DMS153 (cell line): Measurements from ENCODE around the gene F8.
"Not testable (repeated sequence)": the region's sequence is repeated elsewhere in the genome, so short reads cannot be mapped to it uniquely, and the experiment has no call there.

ENCODE experiments used
- DNase-seq: peaks from one replicate; lab custom pipeline; 2025; lab: John Stamatoyannopoulos, UW

F8 gene

DNA sequence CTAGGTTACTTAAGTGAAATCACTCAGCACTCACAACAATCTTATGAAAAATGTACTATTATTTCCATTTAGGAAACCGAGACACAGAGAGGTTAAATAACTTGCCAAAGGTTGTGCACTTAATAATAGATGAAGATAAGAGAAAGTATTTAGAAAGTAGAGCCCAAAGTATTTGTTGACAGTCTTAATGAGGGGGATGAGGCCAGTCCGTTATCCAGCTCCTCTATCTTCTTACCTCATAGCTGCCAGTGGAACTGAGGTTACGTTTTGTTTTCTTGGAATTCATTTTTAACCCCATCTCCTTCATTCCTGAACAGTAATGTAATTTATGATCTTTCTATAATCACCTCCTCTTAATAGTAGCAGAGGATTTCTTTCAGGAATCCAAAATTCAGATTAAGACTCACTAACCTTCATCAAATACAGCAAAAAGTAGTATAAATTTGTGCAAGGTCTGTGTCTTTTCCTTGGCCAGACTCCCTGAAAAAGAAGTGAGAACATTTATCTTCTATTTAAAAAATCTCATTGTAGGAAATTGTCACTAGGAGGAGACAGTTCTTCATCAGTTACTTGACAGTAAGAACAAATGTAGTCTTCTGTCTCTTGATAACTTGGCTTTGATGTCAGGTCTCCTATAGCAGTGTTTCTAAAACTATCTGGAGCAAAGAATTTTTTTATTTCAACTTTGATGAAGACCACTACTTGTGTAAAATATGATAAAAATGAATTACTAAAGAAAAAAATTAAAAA is 35.5 kb downstream of the F8 start:
- DNase-seq: no peak

DNA sequence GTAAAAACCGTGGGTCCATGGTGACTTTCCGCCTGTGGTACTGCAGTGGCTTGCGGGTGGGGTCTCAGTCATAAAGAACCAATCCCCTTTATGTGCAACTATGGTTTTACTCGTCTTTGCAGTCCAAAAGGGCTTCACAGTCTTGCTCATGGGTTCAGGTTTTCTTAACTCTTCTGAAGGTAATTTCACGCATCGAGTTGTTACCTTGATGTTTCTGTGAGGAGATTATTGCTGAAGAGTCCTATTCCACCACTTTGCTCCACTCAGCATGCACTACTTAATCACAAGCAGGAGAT is 41.5 kb downstream of the F8 start:
- DNase-seq: no peak

DNA sequence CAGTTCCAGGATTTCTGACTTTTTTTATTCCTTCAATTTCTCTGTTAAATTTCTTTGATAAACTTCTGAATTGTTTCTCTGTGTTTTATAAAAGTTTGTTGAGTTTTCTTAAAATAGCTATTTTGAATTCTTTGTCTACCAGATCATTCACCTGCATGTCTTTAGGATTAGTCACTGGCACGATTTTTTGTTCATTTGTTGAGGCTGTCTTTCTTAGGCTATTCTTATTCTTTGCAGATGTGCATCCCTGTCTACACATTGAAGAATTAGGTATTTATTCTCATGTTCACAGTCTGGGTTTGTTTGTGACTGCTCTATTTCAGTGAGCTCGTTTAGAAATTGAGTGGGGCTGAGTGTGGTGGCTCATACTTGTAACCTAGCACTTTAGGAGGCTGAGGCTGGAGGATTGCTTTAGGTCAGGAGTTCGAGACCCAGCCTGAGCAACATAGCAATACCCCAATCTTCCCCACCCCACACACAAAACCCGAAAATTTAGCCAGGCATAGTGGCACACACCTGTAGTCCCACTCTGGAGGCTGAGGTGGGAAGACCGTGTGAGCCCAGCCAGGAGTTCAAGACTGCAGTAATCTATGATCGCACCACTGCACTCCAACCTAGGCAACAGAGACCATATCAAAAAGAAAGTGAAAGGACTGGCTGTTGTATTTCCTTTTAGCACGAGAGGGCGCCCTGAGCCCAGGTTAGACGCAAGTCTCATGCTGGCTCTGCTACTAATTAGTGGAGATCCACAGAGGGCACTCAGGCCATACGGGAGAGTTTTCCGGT is 42.0 kb downstream of the F8 start:
- DNase-seq: peak; percentile 81

DNA sequence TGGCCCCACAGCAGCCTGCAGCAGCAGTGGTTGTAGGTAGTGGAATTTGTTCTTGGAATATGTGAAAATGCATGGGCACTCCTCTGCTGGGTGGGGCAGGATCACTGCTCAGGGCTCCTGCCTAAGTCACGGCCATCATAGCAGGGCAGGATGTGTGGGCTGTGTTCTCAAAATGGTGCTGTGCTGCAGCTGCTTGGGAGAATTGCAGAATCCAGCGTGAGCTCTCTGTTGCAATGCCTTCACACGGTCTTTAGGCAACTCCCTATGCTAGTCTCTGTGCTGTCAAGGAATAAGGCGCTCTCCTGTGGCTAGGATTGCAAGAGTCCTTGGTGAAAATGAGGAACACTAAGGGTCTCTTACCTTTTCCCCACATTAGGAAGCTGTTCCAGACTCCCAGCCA is 42.9 kb downstream of the F8 start:
- no peak for DNase-seq

DNA sequence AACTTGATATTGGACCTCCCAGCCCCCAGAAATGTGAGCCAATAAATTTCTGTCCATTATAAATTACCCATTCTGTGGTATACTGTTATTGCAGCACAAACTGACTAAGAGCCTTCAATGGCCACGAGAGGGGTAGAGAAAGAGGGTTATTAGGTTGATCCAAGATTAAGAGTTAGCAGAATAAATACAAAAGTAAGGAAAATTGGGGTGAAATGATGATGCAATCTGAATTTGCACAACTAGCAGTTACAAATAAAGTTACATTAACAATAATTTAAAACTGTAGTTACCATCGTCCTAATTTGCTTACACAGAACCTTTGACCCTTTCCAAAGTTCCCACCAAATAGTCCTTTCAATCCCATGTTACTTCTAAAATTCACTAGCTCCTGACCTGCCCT is 54.2 kb downstream of the F8 start:
- DNase-seq: no peak

DNA sequence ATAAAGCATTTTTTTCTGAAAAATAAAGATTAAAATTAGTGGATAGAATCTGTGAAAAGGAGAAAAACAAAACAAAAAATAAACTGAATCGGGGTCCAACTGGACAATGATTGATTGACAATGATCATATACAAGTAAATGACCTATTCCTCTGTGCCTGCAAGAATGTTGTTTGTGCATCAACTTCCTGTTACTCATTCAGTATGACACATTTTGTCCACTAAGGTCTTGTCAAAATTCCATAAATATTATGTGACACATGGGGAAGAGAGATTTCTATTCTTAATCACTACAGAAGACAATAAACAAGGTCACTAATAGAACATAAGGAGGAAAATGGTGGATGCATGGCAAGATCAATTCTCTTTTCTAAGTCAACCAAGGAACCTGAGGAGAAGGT is 54.9 kb downstream of the F8 start:
- no peak for DNase-seq

DNA sequence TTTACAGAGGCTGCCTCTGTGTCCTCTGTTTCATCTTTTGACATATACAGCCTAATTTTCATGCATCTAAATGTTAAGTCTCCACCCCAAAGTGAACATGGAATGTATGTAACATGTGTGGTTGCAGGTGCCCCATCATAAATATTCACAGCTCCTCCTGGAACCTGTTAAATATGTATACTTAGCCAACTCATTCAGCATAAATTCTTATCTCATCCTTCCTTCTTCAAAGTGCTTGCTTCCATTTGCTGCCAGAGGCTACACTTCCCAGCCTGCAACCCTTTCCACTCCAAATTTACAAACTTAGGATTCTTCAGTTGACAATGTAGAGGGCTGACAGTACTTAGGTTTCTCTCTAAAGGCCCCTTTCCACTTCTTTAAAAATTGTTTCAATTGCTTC is 60.6 kb downstream of the F8 start:
- no peak for DNase-seq

DNA sequence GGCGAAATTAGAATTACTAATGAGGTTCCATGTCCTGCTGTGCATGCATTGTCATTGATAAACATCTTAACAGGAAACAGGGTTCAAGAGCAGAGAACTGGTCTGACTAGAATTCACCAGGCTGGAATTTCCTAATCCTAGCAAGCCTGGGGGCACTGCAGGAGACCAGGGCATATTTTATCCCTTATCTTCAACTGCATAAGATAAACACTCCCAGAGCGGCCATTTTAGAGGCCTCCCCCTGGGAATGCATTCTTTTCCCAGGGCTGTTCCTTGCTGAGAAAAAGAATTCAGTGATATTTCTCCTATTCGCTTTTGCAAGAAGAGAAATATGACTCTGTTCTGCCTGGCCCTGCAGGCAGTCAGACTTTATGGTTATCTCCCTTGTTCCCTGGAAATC is 66.7 kb downstream of the F8 start:
- not testable (repeated sequence) for DNase-seq

DNA sequence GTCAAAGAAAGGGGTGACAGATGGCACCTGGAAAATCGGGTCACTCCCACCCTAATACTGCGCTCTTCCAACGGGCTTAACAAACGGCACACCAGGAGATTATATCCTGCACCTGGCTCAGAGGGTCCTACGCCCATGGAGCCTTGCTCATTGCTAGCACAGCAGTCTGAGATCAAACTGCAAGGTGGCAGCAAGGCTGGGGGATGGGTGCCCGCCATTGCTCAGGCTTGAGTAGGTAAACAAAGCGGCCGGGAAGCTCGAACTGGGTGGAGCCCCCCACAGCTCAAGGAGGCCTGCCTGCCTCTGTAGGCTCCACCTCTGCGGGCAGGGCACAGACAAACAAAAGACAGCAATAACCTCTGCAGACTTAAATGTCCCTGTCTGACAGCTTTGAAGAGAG is 83.3 kb downstream of the F8 start:
- DNase-seq: not testable (repeated sequence)

DNA sequence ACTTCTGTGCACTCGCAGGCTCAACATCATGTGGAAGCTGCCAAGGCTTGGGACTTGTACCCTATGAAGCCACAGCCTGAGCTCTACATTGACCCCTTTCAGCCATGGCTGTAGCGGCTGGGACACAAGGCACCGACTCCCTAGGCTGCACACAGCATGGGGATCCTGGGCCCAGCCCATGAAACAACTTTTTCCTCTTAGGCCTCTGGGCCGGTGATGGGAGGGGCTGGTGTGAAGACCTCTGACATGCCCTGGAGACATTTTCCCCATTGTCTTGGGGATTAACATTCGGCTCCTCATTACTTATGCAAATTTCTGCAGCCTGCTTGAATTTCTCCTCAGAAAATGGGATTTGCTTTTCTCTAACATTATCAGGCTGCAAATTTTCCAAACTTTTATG is 97.8 kb downstream of the F8 start:
- DNase-seq: not testable (repeated sequence)

DNA sequence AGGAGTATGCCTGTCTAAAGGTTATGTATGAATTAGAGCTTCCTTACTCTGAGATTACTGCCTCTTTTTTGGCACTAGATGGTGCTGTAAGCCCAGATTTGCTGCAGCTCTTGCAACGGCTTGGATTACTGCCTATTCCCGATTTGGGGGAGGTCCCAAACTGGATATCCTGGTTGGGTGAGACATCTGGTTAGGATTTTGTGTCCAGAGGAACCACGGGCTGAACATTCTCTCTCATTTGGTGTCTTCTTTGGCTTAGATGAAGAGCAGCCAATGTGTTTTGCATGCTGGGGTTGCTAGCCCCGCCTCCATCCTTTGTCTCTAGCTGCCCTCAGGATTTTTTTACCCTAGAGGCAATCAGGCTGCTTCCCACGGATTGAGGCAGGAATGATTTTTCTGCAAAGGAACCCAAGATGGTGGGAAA is 104.5 kb downstream of the F8 start:
- DNase-seq: peak; percentile 69

DNA sequence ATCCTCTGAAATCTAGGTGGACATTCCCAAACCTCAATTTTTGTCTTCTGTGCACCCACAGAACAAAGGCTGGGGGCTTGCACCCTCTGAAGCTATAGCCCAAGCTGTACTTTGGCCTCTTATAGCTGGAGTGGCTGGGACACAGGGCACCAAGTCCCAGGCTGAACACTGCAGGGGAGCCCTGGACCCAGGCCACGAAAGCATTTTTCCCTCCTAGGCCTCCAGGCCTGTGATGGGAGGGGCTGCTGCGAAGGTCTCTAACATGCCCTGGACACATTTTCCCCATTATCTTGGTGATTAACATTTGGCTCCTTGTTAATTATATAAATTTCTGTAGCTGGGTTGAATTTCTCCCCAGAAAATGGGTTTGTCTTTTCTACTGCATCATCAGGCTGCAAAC is 108.5 kb downstream of the F8 start:
- no peak for DNase-seq

DNA sequence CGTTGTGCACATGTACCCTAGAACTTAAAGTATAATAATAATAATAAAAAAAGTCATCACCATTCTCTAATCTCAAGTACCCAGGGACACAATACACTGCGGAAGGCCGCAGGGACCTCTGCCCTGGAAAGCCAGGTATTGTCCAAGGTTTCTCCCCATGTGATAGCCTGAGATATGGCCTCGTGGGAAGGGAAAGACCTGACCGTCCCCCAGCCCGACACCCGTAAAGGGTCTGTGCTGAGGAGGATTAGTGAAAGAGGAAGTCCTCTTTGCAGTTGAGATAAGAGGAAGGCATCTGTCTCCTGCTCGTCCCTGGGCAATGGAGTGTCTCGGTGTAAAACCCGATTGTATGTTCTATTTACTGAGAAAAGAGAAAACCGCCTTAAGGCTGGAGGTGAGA is 112.0 kb downstream of the F8 start:
- DNase-seq: not testable (repeated sequence)

DNA sequence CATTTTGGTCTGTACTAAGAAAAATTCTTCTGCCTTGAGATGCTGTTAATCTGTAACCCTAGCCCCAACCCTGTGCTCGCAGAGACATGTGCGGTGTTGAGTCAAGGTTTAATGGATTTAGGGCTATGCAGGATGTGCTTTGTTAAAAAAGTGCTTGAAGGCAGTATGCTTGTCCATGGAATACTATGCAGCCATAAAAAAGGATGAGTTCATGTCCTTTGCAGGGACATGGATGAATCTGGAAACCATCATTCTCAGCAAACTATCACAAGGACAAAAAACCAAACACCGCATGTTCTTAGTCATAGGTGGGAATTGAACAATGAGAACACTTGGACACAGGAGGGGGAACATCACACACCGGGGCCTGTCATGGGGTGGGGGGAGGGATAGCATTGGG is 112.5 kb downstream of the F8 start:
- not testable (repeated sequence) for DNase-seq

DNA sequence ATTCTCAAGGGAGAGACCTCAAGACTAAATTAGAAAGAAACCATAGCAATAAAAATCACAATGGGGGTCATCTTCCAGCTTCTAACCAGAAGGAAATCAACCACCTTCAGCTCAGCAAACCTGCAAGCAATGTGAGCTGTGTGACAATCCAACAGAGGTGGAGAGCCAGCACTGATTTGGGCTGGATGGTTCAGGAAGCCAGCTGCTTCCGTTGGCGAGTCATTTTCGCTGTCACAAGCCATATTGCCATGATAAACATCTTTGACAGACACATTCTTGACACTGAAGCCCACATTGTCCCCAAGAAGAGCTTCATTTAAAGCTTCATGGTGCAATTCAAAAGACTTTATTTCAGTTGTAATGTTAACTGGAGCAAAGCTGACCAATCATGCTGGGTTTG is 113.7 kb downstream of the F8 start:
- DNase-seq: no peak

DNA sequence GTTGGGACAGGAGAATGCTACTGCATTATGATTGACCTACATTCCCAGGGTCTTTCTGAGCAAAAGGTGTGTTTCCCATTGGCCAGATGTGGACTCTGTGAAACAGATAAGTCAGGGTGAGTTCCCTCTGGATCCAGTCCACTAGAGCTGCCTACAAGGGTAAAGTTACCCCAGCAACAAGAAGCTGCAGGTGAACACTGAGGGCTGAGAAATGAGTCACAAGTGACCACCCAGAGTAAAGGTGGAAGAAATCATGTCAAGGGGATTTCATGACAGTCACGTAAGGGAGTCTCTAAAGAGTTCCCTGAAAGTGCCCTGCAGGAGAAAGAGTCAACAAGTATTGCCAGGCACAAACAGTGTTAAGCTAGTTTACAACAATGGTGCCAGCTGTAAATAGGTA is 120.1 kb downstream of the F8 start:
- no peak for DNase-seq

DNA sequence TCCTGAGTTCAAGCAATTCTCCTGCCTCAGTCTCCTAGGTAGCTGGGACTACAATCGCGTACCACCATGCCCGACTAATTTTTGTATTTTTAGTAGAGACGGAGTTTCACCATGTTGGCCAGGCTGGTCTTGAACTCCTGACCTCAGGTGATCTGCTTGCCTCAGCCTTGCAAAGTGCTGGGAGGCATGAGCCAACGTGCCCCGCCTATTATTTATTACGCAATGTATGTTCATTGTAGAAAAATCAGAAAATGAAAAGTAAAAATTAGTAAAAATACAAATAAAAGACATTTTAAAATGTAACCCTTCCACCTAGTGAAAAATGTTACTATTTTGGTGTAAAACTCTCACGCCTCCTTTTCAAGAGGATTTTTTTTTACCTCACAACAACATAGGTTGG is 122.2 kb downstream of the F8 start:
- DNase-seq: no peak

DNA sequence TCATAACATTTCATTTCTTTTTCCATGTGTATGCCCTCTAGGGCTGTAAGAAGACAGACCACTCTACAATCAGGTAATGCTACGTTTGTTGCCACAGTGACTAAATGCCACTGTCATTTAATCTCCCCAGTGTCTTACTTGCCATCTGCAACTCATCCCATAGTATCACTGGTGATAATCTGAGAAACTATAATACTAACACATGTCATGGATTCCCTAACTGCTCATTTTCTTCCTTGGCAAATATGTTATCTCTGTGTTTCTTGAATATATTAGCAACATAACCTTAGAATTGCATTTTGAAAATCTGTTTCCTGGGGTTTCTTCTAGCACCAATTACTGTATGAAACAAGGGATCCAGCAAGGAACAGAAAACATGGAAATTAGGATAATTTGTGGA is 130.2 kb downstream of the F8 start:
- no peak for DNase-seq

DNA sequence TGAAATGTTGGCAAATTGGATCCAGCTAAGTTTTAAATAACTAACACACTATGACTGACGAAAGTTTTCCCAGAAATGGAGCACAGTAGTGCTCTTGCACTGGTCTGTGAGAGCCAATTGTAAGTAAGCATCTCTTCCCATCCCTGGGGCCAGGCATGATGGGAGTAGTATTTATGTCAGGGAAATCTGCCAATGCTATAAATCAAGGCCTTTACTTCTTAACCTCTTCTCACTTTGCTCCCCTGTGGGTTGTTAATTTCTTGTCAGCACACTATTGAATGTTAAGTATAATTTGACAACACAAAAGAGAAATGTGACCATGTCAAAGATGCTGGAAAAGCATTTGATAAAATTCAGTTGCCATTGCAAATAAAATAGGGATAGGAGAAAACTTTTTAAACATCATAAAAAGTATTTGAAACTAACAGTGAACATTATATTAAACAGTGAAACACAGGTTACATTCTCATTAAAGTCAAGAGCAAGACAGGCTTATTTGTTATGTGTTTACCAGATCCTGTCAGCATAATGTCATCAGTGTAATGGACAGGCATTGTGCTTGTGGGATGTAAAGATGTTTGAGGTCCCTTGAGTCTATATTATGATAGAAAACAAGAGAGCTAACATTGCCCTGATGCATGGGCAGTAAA is 131.4 kb downstream of the F8 start:
- peak; percentile 55 for DNase-seq

DNA sequence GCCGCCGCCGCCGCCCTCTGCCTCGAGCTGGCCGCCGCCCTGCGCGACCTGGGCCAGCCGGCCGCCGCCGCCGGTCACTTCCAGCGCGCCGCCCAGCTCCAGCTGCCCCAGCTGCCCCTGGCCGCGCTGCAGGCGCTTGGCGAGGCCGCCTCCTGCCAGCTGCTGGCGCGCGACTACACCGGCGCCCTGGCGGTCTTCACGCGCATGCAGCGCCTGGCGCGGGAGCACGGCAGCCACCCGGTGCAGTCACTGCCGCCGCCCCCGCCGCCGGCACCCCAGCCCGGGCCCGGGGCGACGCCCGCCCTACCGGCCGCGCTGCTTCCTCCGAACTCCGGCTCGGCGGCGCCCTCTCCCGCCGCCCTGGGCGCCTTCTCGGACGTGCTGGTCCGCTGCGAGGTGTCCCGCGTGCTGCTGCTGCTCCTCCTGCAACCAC is 135.7 kb downstream of the F8 start:
- DNase-seq: not testable (repeated sequence)

DNA sequence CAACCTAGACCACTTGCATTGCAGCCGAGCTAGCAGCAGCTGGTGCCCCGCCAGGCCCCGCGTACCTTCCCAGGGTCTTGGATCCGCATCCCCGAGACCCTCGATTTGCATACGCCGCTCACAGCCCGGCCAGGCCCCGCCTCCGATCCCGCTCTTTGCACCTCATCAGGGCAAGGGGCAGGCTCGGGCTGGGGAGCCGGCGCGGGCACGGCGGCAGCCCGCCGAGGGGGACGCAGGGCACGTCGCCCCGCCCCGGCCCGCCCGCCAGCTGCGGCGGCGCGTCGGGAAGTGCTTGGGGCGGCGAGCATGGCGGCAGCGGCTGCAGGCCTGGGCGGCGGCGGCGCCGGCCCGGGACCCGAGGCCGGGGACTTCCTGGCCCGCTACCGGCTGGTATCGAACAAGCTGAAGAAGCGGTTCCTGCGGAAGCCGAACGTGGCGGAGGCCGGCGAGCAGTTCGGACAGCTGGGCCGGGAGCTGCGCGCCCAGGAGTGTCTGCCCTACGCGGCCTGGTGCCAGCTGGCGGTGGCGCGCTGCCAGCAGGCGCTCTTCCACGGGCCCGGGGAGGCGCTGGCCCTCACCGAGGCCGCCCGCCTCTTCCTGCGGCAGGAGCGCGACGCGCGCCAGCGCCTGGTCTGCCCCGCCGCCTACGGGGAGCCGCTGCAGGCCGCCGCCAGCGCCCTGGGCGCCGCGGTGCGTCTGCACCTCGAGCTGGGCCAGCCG is 136.3 kb downstream of the F8 start, which contains the start of gene F8A1:
Gene F8A1, plus strand, starts transcription at position 287 of the 720 bp plus-strand sequence. Its CDS starts 20 bp downstream, at position 307.
- DNase-seq: not testable (repeated sequence)

DNA sequence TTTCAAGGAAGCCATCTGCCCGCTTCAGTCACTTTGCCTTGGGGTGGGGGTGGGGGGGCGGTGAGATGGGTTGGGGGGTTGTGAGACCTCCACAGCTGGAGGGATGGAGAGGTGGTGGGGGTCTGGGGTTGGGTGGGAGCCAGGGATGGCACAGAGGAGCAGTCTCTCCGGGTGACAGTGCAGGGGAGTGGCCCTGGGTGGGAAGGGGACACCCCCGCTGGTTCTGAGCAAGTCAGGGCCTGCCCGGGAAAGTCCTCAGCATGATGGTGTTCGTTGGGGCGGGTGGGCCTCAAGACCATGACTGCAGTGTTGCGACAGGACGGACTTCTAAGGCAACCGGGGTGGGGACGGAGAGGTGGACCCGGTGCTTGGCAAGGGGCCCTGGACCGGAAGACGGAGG is 137.0 kb downstream of the F8 start:
- not testable (repeated sequence) for DNase-seq
